GM19239 (cell line): ENCODE measurements around the gene CYP21A2.
"Not testable (repeated sequence)": the region's sequence is repeated elsewhere in the genome, so short reads cannot be mapped to it uniquely, and the experiment has no call there.

Experiments used
- DNase-seq: peaks from one replicate; pipeline ENCODE4 v3.0.0; 2011; ENCODE audit warnings: low spot score; ENCODE audit not compliant: insufficient read length
- FAIRE-seq: peaks from 2 replicates; lab custom pipeline; 2011; peaks lifted over from hg19 to GRCh38; lab: Jason Lieb, UNC

Gene CYP21A2

GRCh38 chr6:32049149-32049548, 10.9 kb downstream of the CYP21A2 start:
- not testable (repeated sequence) for FAIRE-seq, DNase-seq

- not testable (repeated sequence) for DNase-seq, FAIRE-seq
These were observed 11.5 kb downstream of the CYP21A2 start for GRCh38 chr6:32049736-32050135.

- DNase-seq (no peak), FAIRE-seq (no peak)
These were observed 12.3 kb downstream of the CYP21A2 start for GRCh38 chr6:32050562-32050961.

- not testable (repeated sequence) for FAIRE-seq, DNase-seq
These were observed 14.4 kb downstream of the CYP21A2 start for GRCh38 chr6:32052626-32053025.

GRCh38 chr6:32053314-32053713, 15.1 kb downstream of the CYP21A2 start:
- FAIRE-seq, DNase-seq: not testable (repeated sequence)

GRCh38 chr6:32055756-32056155, 17.5 kb downstream of the CYP21A2 start:
- not testable (repeated sequence) for DNase-seq, FAIRE-seq

- DNase-seq (no peak), FAIRE-seq (no peak)
These were observed 18.0 kb downstream of the CYP21A2 start for GRCh38 chr6:32056254-32056653.

GRCh38 chr6:32057966-32058365, 19.8 kb downstream of the CYP21A2 start:
- FAIRE-seq: no peak
- DNase-seq: no peak

GRCh38 chr6:32058511-32058963, 20.3 kb downstream of the CYP21A2 start:
- no peak for FAIRE-seq
- no peak for DNase-seq

GRCh38 chr6:32060966-32061655, 22.9 kb downstream of the CYP21A2 start:
- FAIRE-seq (no peak), DNase-seq (no peak)

- no peak for FAIRE-seq
- DNase-seq: no peak
These were observed 26.5 kb downstream of the CYP21A2 start for GRCh38 chr6:32064706-32065105.

- DNase-seq, FAIRE-seq: not testable (repeated sequence)
These were observed 29.3 kb downstream of the CYP21A2 start for GRCh38 chr6:32067521-32067920.

- FAIRE-seq, DNase-seq: not testable (repeated sequence)
These were observed 30.1 kb downstream of the CYP21A2 start for GRCh38 chr6:32068315-32068714.

- no peak for DNase-seq
- FAIRE-seq: no peak
These were observed 30.7 kb downstream of the CYP21A2 start for GRCh38 chr6:32068867-32069266.

- DNase-seq (no peak), FAIRE-seq (no peak)
These were observed 31.2 kb downstream of the CYP21A2 start for GRCh38 chr6:32069460-32069859.

- FAIRE-seq (no peak), DNase-seq (no peak)
These were observed 31.8 kb downstream of the CYP21A2 start for GRCh38 chr6:32069878-32070515.

GRCh38 chr6:32070814-32071543, 32.8 kb downstream of the CYP21A2 start:
- DNase-seq: no peak
- no peak for FAIRE-seq

- no peak for DNase-seq
- no peak for FAIRE-seq
These were observed 34.9 kb downstream of the CYP21A2 start for GRCh38 chr6:32073101-32073500.

GRCh38 chr6:32073613-32074012, 35.4 kb downstream of the CYP21A2 start:
- no peak for FAIRE-seq

GRCh38 chr6:32074996-32075532, 36.8 kb downstream of the CYP21A2 start:
- FAIRE-seq (no peak), DNase-seq (no peak)

More at GRCh38 chr6:32073613-32074012, 35.4 kb downstream of the CYP21A2 start:
- DNase-seq: no peak

- DNase-seq (no peak), FAIRE-seq (no peak)
These were observed 37.6 kb downstream of the CYP21A2 start for GRCh38 chr6:32075781-32076180.
